Measurements from ENCODE around the gene CHRNA4. TPM values are rescaled to one million over a fixed set of nuclear protein-coding genes. Genes with fewer than 3 reads are reported as not detected.

The CHRNA4 gene
- polyA plus RNA-seq, 1 of the 3 experiments (the other 2 are of a cell fraction), result not detected

- CTCF ChIA-PET, result interaction anchor here (1.0 to 7.3 kb wide), 4 partner anchors 9 to 50 kb away, joined by 3 to 39 read pairs (median 18); no protein-coding TSS in a partner anchor
- no peaks in the 10 kb centered on the region for H3K9me3 ChIP-seq
Measured at GRCh38 chr20:63357921-63358905, 2.9 kb downstream of the CHRNA4 start.

DNA sequence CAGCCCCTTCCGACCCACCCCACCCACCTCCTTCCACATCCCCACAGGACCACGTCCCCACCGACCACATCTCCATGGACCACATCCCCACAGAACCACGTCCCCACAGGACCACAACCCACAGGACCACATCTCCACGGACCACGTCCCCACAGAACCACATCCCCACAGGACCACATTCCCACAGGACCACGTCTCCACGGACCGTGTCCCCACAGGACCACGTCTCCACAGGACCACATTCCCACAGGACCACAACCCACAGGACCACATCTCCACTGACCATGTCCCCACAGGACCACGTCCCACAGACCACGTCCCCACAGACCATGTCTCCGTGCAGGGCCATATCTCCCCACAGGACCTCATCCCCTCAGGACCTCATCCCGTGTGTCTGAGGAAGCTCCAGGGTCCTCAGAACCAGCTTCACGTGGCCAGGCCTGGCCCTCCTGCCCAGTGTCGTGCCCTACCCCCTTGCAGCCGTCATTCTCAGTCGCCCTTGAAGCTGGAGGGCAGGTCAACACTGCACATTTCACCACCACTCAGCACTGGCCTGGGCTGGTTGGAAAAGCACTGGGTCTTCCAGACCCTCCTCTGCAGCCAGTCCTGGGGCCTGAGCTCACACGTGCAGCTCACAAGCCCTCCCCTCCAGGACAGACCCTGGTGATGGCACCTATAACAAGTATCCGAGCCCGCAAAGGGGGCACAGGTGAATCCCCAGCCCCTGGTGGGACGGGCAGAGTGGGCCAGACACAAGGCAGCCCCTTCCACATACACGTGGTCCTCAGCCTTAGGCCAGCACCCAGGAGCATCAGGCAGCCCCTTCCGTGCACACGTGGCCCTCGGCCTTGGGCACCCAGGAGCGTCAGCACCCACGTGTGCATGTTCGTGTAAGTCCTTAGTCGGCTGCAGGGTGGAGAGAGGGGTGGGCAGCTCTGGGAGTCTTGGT lies 3.9 kb downstream of the CHRNA4 start:
- no peaks in the 10 kb centered on the region for H3K9me2 ChIP-seq
- no peak overlapping the region for H3K9ac ChIP-seq
- no peak overlapping the region for H2AFZ ChIP-seq (ENCODE audit: low read depth)
- CTCF ChIA-PET, result interaction anchor here (1.0 to 7.3 kb wide), 4 partner anchors 10 to 49 kb away, joined by 3 to 39 read pairs (median 18); no protein-coding TSS in a partner anchor
- H4K20me1 ChIP-seq (ENCODE audit: insufficient read depth), result no peaks in the 10 kb centered on the region
- H3K4me3 ChIP-seq (ENCODE audit: low read depth in 2 of 2, low read length in 1 of 2), result no peak overlapping the region
- H3K27ac ChIP-seq (ENCODE audit: low read depth in 2 of 2, low read length in 1 of 2), result no peak overlapping the region
- H3K27me3 ChIP-seq (ENCODE audit: insufficient read depth), result no peaks in the 10 kb centered on the region
- no peak for DNase-seq
- WGBS (ENCODE audit: low lambda C conversion rate), result 50% methylated on average over 24 of the region's 30 CpGs
- no peaks in the 10 kb centered on the region for H3K36me3 ChIP-seq (replicated peaks in 1 of 2; ENCODE audit: control insufficient read depth in 1 of 2, insufficient read depth in 2 of 2, low read length in 1 of 2)
- H3K79me2 ChIP-seq (ENCODE audit: insufficient read depth), result no peaks in the 10 kb centered on the region
- H3F3A ChIP-seq (replicated peaks; ENCODE audit: insufficient read depth), result no peaks in the 10 kb centered on the region
- no peaks in the 10 kb centered on the region for H3K9me3 ChIP-seq
- POLR2A ChIA-PET, result no interaction called here
- H3K4me1 ChIP-seq (ENCODE audit: control insufficient read depth in 1 of 2, insufficient read depth in 2 of 2, low read depth in 1 of 2, low read length in 1 of 2), result no peaks in the 10 kb centered on the region; a peak in 1 of 4 replicates
- no peak overlapping the region for H3K4me2 ChIP-seq
- no peak for TF ChIP-seq GABPA (IDR thresholded peaks at IDR 0.05; ENCODE audit: low read depth)
- TF ChIP-seq MEF2A (IDR thresholded peaks at IDR 0.05; ENCODE audit: borderline replicate concordance, low read depth), result no peak
- TF ChIP-seq, protein P1, sequence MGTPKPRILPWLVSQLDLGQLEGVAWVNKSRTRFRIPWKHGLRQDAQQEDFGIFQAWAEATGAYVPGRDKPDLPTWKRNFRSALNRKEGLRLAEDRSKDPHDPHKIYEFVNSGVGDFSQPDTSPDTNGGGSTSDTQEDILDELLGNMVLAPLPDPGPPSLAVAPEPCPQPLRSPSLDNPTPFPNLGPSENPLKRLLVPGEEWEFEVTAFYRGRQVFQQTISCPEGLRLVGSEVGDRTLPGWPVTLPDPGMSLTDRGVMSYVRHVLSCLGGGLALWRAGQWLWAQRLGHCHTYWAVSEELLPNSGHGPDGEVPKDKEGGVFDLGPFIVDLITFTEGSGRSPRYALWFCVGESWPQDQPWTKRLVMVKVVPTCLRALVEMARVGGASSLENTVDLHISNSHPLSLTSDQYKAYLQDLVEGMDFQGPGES (IDR thresholded peaks at IDR 0.05; ENCODE audit: low read depth, low read length), result no peak
- TF ChIP-seq ZBTB33 (IDR thresholded peaks at IDR 0.05; ENCODE audit: borderline replicate concordance, low read depth), result no peak
- TF ChIP-seq USF2 (IDR thresholded peaks at IDR 0.05; ENCODE audit: borderline replicate concordance, low read depth, low read length), result no peak
- no peak for TF ChIP-seq REST (IDR thresholded peaks at IDR 0.05; ENCODE audit: low read depth, low read length)

More at GRCh38 chr20:63357921-63358905, 2.9 kb downstream of the CHRNA4 start:
- no peaks in the 10 kb centered on the region for H3K4me1 ChIP-seq (ENCODE audit: control insufficient read depth in 1 of 2, insufficient read depth in 2 of 2, low read depth in 1 of 2, low read length in 1 of 2)
- no peak overlapping the region for H3K4me3 ChIP-seq (ENCODE audit: low read depth in 2 of 2, low read length in 1 of 2)
- POLR2A ChIA-PET, result no interaction called here
- no peaks in the 10 kb centered on the region for H3K36me3 ChIP-seq (replicated peaks in 1 of 2; ENCODE audit: control insufficient read depth in 1 of 2, insufficient read depth in 2 of 2, low read length in 1 of 2)
- H3K4me2 ChIP-seq, result no peak overlapping the region
- H3F3A ChIP-seq (replicated peaks; ENCODE audit: insufficient read depth), result no peaks in the 10 kb centered on the region
- no peaks in the 10 kb centered on the region for H4K20me1 ChIP-seq (ENCODE audit: insufficient read depth)
- H3K27ac ChIP-seq (ENCODE audit: low read depth in 2 of 2, low read length in 1 of 2), result no peak overlapping the region
- H2AFZ ChIP-seq (ENCODE audit: low read depth), result no peak overlapping the region
- 66% methylated on average over 11 of the region's 26 CpGs for WGBS (ENCODE audit: low lambda C conversion rate)
- no peaks in the 10 kb centered on the region for H3K27me3 ChIP-seq (ENCODE audit: insufficient read depth)
- H3K9ac ChIP-seq, result no peak overlapping the region
- no peaks in the 10 kb centered on the region for H3K79me2 ChIP-seq (ENCODE audit: insufficient read depth)
- no peak for DNase-seq
- no peaks in the 10 kb centered on the region for H3K9me2 ChIP-seq
- TF ChIP-seq CHD2 (IDR thresholded peaks at IDR 0.05; ENCODE audit: low read length, partially characterized antibody) (no peak), ELF1 (IDR thresholded peaks at IDR 0.05) (no peak), TCF12 (IDR thresholded peaks at IDR 0.05) (no peak), RXRA (IDR thresholded peaks at IDR 0.05; ENCODE audit: borderline replicate concordance, low read depth) (no peak), TAF1 (IDR thresholded peaks at IDR 0.05; ENCODE audit: borderline replicate concordance, low read depth, low read length) (no peak), MEF2A (IDR thresholded peaks at IDR 0.05; ENCODE audit: borderline replicate concordance, low read depth) (no peak), YY1 (IDR thresholded peaks at IDR 0.05; ENCODE audit: low read depth) (no peak), MXI1 (IDR thresholded peaks at IDR 0.05; ENCODE audit: low read depth, low read length) (no peak), NFIC (IDR thresholded peaks at IDR 0.05; ENCODE audit: borderline replicate concordance) (no peak), USF2 (IDR thresholded peaks at IDR 0.05; ENCODE audit: borderline replicate concordance, low read depth, low read length) (no peak), SMC3 (IDR thresholded peaks at IDR 0.05; ENCODE audit: low read depth, low read length) (no peak)

All from SK-N-SH (cell line).